HG03064 (cell line): ENCODE data around the gene TEX53.

Experiments used
- ATAC-seq: cut with Tn5 transposase; IDR thresholded peaks from one replicate; pipeline ENCODE4 v1.9.1; 2021; ENCODE audit warnings: low read depth; ENCODE audit not compliant: unreplicated experiment

The TEX53 gene

DNA sequence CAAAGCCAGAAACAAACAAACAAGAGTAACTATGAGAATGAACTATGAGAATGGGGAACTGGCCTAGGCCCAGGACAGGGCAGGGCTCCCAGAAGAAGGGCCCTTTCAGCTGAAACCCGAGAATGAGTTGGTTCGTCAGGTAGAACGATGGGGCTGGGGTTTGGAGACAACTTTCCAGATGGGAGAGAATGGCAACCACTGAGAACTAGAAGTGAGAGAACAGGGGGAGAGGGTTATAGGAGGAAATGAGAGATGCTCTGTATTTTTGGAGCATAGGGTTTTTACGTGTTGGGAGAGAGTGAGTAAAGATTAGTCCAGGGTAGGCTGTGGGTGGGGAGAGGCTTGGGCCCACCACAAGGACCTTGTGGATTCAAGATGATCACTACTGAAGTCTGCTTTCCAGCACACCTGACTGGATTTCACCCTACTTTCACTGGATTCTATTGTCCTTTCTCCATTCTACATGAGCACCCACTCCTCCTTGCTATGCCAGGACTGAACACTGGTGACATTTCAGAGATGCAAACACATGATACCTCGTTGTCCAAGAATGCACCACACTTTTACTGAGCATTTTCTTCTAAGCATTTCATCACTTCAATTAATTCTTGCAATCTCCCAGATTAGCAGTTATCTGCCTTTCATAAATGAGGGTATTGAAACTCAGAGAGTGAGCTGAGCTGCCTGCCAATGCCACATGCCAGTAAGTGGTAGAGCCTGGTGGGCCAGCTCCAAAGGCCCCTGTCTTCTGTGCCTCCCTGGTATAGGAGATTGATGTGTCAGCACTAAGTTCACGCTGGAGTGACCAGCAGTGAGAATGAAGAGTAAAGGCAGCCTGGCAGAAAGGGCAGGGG, 49.7 kb downstream of the TEX53 start:
- ATAC-seq = no peak

DNA sequence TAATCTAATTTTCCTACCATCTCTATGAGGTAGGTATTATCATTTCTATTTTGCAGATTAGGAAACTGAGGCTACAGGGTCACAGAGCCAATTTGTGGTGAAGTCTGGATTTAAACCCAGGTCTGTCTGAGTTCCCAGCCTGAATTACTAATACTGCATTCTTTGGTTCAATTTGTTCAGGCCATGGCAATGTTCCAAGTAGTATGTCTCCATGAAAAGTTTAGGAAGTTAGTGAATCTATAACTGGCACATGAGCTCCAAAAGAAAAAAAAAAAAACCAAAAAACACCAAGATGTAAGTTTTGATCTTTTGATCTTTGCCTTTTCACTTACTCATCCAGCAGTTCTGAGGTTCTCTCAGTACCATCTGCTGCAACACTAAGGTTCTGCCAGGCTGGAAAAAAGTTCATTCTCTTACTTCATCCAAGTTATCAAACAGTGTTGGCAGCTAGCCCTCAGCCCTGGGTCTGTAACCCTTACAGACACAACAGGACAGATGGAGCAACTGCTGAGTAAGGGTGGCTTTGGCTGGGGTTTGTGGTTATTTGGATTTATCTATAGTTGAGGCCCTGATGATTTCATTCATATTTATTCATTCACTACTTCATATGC, 50.9 kb downstream of the TEX53 start:
- ATAC-seq = no peak
